HG03159 (cell line): Measurements from ENCODE around the gene PSG1.
"Not testable (repeated sequence)": the region's sequence is repeated elsewhere in the genome, so short reads cannot be mapped to it uniquely, and the experiment has no call there.

Experiments
- ATAC-seq: cut with Tn5 transposase; IDR thresholded peaks from one replicate; pipeline ENCODE4 v1.9.1; 2021; ENCODE audit warnings: mild to moderate bottlenecking, moderate library complexity; ENCODE audit not compliant: unreplicated experiment

The PSG1 gene

DNA sequence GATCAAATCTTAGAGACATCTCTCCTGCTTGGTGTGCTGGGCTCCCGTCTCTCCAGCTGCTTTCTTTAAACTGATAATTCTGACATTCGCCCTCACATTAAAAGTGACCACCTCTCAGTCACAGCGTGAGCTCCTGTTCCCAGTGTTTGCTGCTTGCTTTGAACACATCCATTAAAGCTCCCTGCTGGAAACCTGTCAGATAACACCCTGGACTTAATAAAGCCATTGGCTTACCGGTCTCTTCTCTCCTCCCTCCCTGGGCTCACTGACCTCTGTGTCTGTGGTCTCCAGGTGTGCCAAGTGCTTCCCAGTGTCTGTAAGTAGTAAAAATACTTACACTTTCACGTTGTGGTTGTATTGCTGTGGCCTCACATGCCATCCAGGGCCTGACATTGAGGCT is 2.5 kb upstream of the PSG1 start:
- ATAC-seq: not testable (repeated sequence)

DNA sequence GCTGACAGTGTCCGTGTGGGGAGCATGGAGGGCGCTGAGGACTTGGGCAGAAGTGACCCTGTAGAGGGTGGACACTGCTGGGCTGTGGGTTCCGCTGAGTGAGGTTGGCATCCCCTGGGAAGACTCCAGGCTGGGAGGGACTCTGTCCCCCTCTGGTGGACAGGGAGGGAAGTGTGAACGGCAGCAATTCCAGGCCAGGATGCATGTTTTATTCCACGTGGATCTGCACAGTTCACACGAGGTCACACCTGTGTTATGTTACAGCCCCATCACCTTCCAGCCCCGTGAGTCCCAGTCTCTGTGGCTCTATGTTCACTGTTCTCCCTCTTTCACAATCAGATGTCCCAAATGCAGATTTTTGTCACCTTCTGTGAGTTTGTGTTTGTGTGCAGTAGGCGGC is 1.8 kb upstream of the PSG1 start:
- ATAC-seq: not testable (repeated sequence)

DNA sequence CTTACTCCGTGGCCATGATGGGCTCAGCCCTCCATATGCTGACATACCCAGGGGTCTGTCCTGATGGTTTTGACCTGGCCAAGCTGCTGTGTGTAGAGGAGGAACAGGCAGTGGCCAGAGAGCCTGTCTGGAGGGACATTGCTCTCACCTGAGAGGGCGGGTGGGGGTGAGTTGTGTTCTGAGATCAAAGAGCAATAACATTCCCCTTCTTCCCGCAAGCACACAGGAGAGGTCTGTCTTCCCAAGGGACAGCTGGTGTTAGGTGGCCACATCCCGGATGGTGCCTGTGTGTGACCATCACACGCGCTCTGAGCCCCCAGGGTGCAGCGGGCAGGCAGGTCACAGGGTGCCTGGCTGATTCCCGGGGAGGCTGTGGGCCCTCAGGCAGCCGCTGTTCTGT is 1.1 kb upstream of the PSG1 start:
- ATAC-seq: not testable (repeated sequence)

- not testable (repeated sequence) for ATAC-seq
Observed at GRCh38 chr19:42876596-42876995, 2.9 kb downstream of the PSG1 start.

DNA sequence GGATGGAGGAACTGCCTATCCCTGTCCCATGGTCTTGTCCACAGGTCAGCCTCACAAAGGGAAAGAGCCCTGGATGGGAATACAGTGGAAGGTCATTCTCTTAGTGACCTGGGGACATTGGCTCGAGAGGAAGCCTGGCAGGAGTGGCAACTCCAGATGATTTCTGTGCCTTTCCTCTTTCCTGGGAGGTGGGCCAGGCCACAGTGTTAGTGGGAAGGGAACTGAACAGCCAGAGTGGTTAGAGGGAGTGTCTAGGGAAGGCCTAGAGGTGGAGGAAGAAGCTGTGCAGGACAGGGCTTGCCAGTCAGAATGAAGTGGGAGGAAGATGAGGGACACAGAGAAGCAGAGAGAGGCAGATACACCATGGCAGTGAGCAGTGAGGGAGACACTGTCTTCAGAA is 3.6 kb downstream of the PSG1 start:
- not testable (repeated sequence) for ATAC-seq

DNA sequence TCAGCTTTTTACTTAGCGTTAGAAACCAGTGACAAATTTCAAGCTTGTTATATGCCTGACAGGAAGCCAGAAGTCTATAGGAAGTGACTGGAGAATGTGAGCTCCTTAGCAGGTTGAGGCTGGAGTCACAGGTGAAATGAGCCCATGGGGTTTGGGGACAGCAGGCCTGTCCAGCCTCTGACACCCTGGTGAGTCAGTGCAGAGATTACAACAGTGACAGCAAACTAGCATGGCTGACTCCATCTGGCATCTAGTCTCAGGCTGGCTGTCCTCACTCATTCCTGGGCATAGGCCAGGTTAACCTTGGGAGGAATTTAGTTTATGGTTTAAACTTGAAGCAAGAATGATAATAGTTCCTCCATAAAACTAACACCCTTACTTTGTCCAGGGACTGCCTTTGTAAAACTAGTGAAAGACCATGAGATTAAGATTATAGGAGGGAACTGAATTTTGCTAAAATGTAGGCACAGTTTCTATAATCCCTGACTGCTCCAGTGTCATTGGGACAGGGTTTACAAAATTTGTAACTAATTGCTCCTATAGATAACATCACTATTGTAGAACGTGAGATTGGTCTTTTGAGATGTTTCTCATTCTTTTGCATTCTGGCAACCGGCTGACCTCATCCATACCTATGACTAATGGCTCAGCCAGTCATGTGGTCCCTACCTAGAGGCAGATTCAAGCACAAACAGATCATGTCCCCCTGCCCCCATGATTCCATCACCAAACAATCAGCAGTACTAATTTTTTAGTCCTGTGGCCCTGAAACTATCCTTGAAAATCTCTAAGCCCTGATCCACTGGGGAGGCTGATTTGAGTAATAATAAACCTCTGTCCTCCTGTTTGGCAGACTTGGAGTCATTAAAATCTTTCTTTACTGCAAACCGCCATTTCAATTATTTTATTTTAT is 4.4 kb downstream of the PSG1 start:
- not testable (repeated sequence) for ATAC-seq

DNA sequence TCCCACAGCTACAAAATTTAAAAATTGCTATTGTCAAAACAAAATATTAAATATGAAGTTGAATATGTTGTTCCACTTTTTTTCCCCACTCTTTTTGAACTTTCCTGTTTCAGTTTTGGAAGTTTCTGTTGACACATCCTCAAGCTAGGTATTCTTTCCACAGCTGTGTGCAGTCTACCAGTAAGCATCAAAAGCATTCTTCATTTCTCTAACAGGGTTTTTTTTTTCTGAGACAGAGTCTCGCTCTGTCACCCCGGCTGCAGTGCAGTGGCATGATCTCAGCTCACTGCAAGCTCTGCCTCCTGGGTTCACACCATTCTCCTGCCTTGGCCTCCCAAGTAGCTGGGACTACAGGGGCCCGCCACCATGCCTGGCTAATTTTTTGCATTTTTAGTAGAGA is 5.4 kb downstream of the PSG1 start:
- ATAC-seq: not testable (repeated sequence)

DNA sequence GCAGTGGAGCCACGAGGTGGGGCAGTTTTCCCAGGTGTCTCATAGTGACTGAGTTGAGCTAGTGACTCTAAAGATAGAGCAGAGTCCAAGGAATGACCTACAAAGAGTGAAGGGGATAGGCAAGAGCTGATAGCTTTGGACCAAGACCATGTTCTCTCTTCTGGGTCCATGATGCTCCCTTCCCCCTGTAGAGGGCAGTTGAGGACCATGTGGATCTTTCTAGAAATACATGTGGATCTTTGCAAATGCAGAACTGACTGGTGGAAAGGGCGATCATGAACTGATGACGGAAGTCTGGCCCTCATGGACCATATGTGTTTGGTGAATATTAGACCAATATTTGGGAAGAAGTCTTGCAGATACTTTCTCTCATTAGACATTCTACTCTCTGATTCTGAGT is 6.9 kb downstream of the PSG1 start:
- no peak for ATAC-seq

DNA sequence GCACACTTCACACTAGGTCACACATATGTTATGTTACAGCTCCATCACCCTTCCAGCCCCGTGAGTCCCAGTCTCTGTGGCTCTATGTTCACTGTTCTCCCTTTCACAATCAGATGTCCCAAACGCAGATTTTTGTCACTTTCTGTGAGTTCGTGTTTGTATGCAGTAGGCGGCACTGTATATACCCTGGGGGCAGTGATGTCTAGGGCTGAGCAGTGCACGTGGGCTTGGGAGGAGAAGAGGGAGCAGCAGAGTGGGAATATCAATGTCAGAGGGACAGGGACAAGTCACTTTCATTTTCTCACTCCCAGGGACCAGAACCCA is 22.0 kb downstream of the PSG1 start:
- ATAC-seq: no peak

DNA sequence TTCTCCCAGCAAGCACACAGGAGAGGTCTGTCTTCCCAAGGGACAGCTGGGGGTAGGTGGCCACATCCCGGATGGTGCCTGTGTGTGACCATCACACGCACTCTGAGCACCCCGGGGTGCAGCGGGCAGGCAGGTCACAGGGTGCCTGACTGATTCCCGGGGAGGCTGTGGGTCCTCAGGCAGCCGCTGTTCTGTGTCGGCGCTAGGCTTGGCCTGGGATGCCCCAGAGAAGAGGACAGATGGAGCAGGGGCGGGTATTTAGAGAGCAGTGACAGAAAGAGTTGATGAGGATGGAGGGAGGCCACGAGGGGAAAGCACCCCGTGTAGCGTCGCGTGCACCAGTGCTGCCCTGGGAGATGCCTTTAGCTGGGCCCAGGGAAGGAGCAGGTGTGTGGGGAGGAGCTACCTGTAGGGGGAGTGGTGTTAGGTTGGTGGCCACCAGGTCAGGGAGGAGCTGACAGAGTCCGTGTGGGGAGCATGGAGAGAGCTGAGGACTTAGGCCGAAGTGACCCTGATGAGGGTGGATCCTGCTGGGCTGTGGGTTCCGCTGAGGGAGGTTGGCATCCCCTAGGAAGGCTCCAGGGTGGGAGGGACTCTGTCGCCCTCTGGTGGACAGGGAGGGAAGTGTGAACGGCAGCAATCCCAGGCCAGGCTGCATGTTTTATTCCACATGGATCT is 22.5 kb downstream of the PSG1 start:
- not testable (repeated sequence) for ATAC-seq

- ATAC-seq: not testable (repeated sequence)
Observed at GRCh38 chr19:42854745-42855144, 24.8 kb downstream of the PSG1 start.

GRCh38 chr19:42853231-42853630 is 26.3 kb downstream of the PSG1 start:
- not testable (repeated sequence) for ATAC-seq

GRCh38 chr19:42852821-42853220 is 26.7 kb downstream of the PSG1 start:
- not testable (repeated sequence) for ATAC-seq

GRCh38 chr19:42851718-42852280 is 27.7 kb downstream of the PSG1 start:
- ATAC-seq: not testable (repeated sequence)

DNA sequence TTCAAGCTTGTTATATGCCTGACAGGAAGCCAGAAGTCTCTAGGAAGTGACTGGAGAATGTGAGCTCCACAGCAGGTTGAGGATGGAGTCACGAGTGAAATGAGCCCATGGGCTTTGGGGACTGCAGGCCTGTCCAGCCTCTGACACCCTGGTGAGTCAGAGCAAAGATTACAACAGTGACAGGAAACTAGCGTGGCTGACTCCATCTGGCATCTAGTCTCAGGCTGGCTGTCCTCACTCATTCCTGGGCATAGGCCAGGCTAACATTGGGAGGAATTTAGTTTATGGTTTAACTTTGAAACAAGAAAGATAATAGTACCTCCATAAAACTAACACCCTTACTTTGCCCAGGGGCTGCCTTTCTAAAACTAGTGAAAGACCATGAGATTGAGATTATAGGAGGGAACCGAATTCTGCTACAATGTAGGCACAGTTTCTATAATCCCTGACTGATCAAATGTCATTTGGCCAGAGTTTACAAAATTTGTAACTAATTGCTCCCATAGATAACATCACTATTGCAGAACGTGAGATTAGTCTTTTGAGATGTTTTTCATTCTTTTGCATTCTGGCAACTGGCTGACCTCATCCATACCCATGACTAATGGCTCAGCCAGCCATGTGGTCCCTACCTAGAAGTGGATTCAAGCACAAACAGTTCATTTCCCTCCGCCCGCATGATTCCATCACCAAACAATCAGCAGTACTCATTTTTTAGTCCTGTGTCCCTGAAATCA is 28.4 kb downstream of the PSG1 start:
- no peak for ATAC-seq

- ATAC-seq: no peak
Observed at GRCh38 chr19:42846597-42846996, 32.9 kb downstream of the PSG1 start.

DNA sequence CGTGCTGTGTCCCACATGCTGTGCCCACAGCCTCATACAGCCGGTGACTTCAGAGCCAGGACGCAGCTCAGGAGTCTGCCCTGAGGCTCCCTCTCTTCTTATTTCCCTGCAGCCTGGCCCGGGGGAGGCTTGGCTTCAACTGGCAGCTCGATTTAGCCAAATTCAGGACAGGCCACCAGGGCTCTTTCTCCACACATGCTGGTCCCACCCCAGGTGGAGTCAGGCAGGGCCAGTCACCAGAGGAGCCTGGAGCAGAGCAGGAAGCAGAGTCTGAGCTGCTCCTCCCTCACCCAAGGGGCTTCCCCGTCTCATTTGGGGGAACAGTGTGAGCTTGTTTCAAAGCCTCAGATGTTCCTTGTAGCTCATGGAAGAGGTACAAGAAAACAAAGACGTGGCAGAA is 35.9 kb downstream of the PSG1 start:
- ATAC-seq: not testable (repeated sequence)

DNA sequence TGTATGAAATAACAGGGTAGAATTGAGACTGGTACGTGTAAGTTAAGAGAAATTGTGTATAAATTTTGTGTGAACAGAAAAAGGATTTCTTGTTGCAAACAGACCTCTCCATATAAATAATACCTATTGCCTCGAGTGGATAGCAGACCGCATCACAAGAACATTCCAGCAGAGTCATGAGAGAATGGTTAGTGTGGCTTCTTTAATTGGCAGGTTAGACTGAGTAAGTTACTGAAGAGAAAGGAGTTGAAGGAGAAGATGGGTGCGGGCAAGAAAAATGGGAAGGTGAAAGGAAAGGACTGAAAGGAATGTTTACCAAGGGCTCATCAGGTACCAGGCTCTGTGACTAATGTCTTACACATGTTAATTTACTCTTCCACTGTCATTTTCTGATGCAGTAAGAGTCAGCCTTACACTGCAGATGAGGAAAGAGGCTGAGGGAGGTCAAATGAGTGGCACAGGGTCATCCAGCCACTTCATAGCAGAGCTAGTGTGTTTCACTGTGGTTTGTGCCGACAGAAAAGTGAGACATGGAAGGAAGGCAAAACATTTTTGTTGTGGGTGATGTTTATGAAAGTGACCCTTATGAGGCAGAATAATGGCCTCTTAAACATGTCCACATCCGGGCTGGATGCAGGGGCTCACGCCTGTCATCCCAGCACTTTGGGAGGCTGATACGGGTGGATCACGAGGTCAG is 46.6 kb downstream of the PSG1 start:
- ATAC-seq: not testable (repeated sequence)

- not testable (repeated sequence) for ATAC-seq
Observed at GRCh38 chr19:42832023-42832680, 47.4 kb downstream of the PSG1 start.
